Lower leg skin (tissue), 3 donors: Measurements from ENCODE around the gene DGLUCY.

Experiments
- CTCF ChIP-seq, 3 donors: fragments of 450-650 bp; IDR thresholded peaks; one replicate each; pipeline ENCODE4 v1.5.1; 2016; ENCODE audit warnings: antibody characterized with exemption in 3 of 3, mild to moderate bottlenecking in 3 of 3, moderate library complexity in 2 of 3
- POLR2A ChIP-seq, 2 donors: fragments of 450-650 bp; IDR thresholded peaks; one replicate each; pipeline ENCODE4 v1.6.1; 2016 to 2017; ENCODE audit warnings: antibody characterized with exemption in 2 of 2, mild to moderate bottlenecking in 1 of 2, moderate library complexity in 1 of 2

DNA sequence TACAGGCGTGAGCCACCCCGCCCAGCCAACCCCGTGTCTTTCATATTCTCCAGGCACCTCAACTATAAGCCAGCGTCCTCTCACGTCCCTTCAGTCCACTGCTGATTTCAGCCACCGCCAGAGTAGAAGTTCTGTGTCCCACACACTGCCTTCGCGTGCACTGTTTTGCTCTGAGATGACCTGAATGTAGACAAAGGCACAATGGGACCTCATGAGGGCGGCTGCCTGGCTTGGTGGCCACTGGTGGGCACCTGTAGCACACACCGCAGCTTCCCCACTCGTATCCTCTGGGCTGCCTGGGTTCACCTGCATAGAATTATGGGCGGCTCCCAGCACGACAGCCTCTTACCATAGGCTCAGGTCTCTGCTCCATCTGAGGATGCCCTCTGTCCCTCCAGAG lies 73.4 kb downstream of the DGLUCY start:
- TF ChIP-seq POLR2A (IDR thresholded peaks at IDR 0.05) (no peak), CTCF (IDR thresholded peaks at IDR 0.05) (no peak)
